Measurements from ENCODE around the gene HEXD. TPM values are rescaled to one million over a fixed set of nuclear protein-coding genes. Genes with fewer than 3 reads are reported as not detected.

The HEXD gene
- polyA plus RNA-seq, 1 experiment = 9.1 TPM

- Histone ChIP-seq H3K9me3 (ENCODE audit: control insufficient read depth, insufficient read depth, low read length) (no peaks in the 10 kb centered on the region; the same call in 1 of the 2 replicates), H3K4me3 (ENCODE audit: low read depth, low read length) (no peak overlapping the region), H3K27me3 (ENCODE audit: control insufficient read depth, insufficient read depth, low read length) (no peaks in the 10 kb centered on the region), H3K27ac (ENCODE audit: low read depth, low read length) (no peak overlapping the region)
- no peak for DNase-seq (ENCODE audit: low read depth, low spot score)
- ChIA-PET CTCF (interaction anchor here (0.7 kb wide), 1 partner anchor 75 kb away, joined by 3 read pairs; no protein-coding TSS in a partner anchor), POLR2A (no interaction called here)
- TF ChIP-seq CTCF (IDR thresholded peaks at IDR 0.05; ENCODE audit: low read depth, low read length) = no peak
Measured at GRCh38 chr17:82479602-82480001, 61.5 kb downstream of the HEXD start.

- DNase-seq (ENCODE audit: low read depth, low spot score) = no peak
- H3K27me3 ChIP-seq (ENCODE audit: control insufficient read depth, insufficient read depth, low read length) = no peaks in the 10 kb centered on the region
- no peak for TF ChIP-seq CTCF (IDR thresholded peaks at IDR 0.05; ENCODE audit: low read depth, low read length)
- CTCF ChIA-PET = interaction anchor here (0.7 kb wide), 1 partner anchor 74 kb away, joined by 3 read pairs; no protein-coding TSS in a partner anchor
- H3K27ac ChIP-seq (ENCODE audit: low read depth, low read length) = no peak overlapping the region
- H3K4me3 ChIP-seq (ENCODE audit: low read depth, low read length) = no peak overlapping the region
- no peaks in the 10 kb centered on the region; the same call in 1 of the 2 replicates for H3K9me3 ChIP-seq (ENCODE audit: control insufficient read depth, insufficient read depth, low read length)
- POLR2A ChIA-PET = no interaction called here
Measured at GRCh38 chr17:82480318-82480717, 62.2 kb downstream of the HEXD start.

- ChIA-PET CTCF (no interaction called here), POLR2A (no interaction called here)
- no peak for TF ChIP-seq CTCF (IDR thresholded peaks at IDR 0.05; ENCODE audit: low read depth, low read length)
- Histone ChIP-seq H3K27ac (ENCODE audit: low read depth, low read length) (no peak overlapping the region), H3K4me3 (ENCODE audit: low read depth, low read length) (no peak overlapping the region), H3K27me3 (ENCODE audit: control insufficient read depth, insufficient read depth, low read length) (no peaks in the 10 kb centered on the region), H3K9me3 (ENCODE audit: control insufficient read depth, insufficient read depth, low read length) (no peaks in the 10 kb centered on the region; the same call in 1 of the 2 replicates)
- no peak for DNase-seq (ENCODE audit: low read depth, low spot score)
Measured at GRCh38 chr17:82483204-82483660, 65.1 kb downstream of the HEXD start.

- TF ChIP-seq CTCF (IDR thresholded peaks at IDR 0.05; ENCODE audit: low read depth, low read length) = no peak
- Histone ChIP-seq H3K27me3 (ENCODE audit: control insufficient read depth, insufficient read depth, low read length) (no peaks in the 10 kb centered on the region), H3K9me3 (ENCODE audit: control insufficient read depth, insufficient read depth, low read length) (no peaks in the 10 kb centered on the region; the same call in 1 of the 2 replicates), H3K27ac (ENCODE audit: low read depth, low read length) (no peak overlapping the region), H3K4me3 (ENCODE audit: low read depth, low read length) (no peak overlapping the region)
- DNase-seq (ENCODE audit: low read depth, low spot score) = no peak
- ChIA-PET CTCF (no interaction called here), POLR2A (no interaction called here)
Measured at GRCh38 chr17:82483836-82484235, 65.7 kb downstream of the HEXD start.

GRCh38 chr17:82486231-82487094, 68.3 kb downstream of the HEXD start:
- CTCF ChIA-PET = no interaction called here
- H3K27ac ChIP-seq (ENCODE audit: low read depth, low read length) = no peak overlapping the region
- TF ChIP-seq CTCF (IDR thresholded peaks at IDR 0.05; ENCODE audit: low read depth, low read length) = no peak
- no peak for DNase-seq (ENCODE audit: low read depth, low spot score)
- H3K9me3 ChIP-seq (ENCODE audit: control insufficient read depth, insufficient read depth, low read length) = no peaks in the 10 kb centered on the region; the same call in 1 of the 2 replicates
- no peaks in the 10 kb centered on the region for H3K27me3 ChIP-seq (ENCODE audit: control insufficient read depth, insufficient read depth, low read length)
- POLR2A ChIA-PET = no interaction called here
- H3K4me3 ChIP-seq (ENCODE audit: low read depth, low read length) = no peak overlapping the region
